ENCODE data around the gene RAB3A.

GRCh38 chr19:18211683-18212082 is 7.8 kb upstream of the RAB3A start:
- TF ChIP-seq CTCF (IDR thresholded peaks at IDR 0.05; ENCODE audit: insufficient read depth, low read length, poor library complexity, severe bottlenecking), result no peak
- TF ChIP-seq EZH2phosphoT487 (conservative IDR thresholded peaks at IDR 0.05; ENCODE audit: low read length), result no peak
